Suppressor macrophage treated with lipopolysaccharide for 4 hours (primary cell): Measurements from ENCODE around the gene PAM16.
"Not testable (repeated sequence)": the region's sequence is repeated elsewhere in the genome, so short reads cannot be mapped to it uniquely, and the experiment has no call there.

Source experiments
- DNase-seq: peaks from one replicate; pipeline ENCODE4 v3.0.0-alpha.2; 2020

The PAM16 gene

GRCh38 chr16:4350365-4350786 lies 745 bp downstream of the PAM16 start:
- DNase-seq: no peak

GRCh38 chr16:4349332-4349731 lies 1.8 kb downstream of the PAM16 start:
- DNase-seq: no peak

GRCh38 chr16:4347765-4348509 lies 3.2 kb downstream of the PAM16 start:
- DNase-seq: no peak

- DNase-seq: peak; percentile 47
Observed at GRCh38 chr16:4347010-4347409, 4.1 kb downstream of the PAM16 start.

GRCh38 chr16:4345836-4346781 lies 5.0 kb downstream of the PAM16 start:
- DNase-seq: peak; percentile 41

- no peak for DNase-seq
Observed at GRCh38 chr16:4344983-4345835, 5.9 kb downstream of the PAM16 start.

GRCh38 chr16:4344300-4344982 lies 6.7 kb downstream of the PAM16 start:
- not testable (repeated sequence) for DNase-seq

- DNase-seq: no peak
Observed at GRCh38 chr16:4342866-4343744, 8.0 kb downstream of the PAM16 start.

- no peak for DNase-seq
Observed at GRCh38 chr16:4341250-4341649, 9.9 kb downstream of the PAM16 start.

GRCh38 chr16:4340443-4340842 lies 10.7 kb downstream of the PAM16 start:
- DNase-seq: no peak

GRCh38 chr16:4339909-4340308 lies 11.2 kb downstream of the PAM16 start:
- DNase-seq: no peak

GRCh38 chr16:4339455-4339854 lies 11.7 kb downstream of the PAM16 start:
- DNase-seq: no peak

- DNase-seq: no peak
Observed at GRCh38 chr16:4338712-4339299, 12.3 kb downstream of the PAM16 start.

- DNase-seq: no peak
Observed at GRCh38 chr16:4338125-4338582, 13.0 kb downstream of the PAM16 start.

GRCh38 chr16:4337540-4338088 lies 13.5 kb downstream of the PAM16 start:
- no peak for DNase-seq

GRCh38 chr16:4336701-4337539 lies 14.2 kb downstream of the PAM16 start:
- no peak for DNase-seq

- no peak for DNase-seq
Observed at GRCh38 chr16:4334724-4335495, 16.2 kb downstream of the PAM16 start.

- DNase-seq: not testable (repeated sequence)
Observed at GRCh38 chr16:4333714-4334113, 17.4 kb downstream of the PAM16 start.

GRCh38 chr16:4333308-4333638 lies 17.8 kb downstream of the PAM16 start:
- no peak for DNase-seq
